ENCODE results near the gene ZNF341.

The ZNF341 gene

GRCh38 chr20:33824852-33825251, 93.1 kb downstream of the ZNF341 start:
- no peak for DNase-seq (ENCODE audit: low read depth, low spot score)

GRCh38 chr20:33825340-33826269, 93.8 kb downstream of the ZNF341 start:
- DNase-seq (ENCODE audit: low read depth, low spot score) = no peak

GRCh38 chr20:33826270-33826897, 94.6 kb downstream of the ZNF341 start:
- peak; percentile 88 for DNase-seq (ENCODE audit: low read depth, low spot score)

- DNase-seq (ENCODE audit: low read depth, low spot score) = no peak
These were observed 95.3 kb downstream of the ZNF341 start for GRCh38 chr20:33827109-33827508.

- DNase-seq (ENCODE audit: low read depth, low spot score) = no peak
These were observed 96.0 kb downstream of the ZNF341 start for GRCh38 chr20:33827634-33828325.

GRCh38 chr20:33828326-33828844, 96.6 kb downstream of the ZNF341 start:
- DNase-seq (ENCODE audit: low read depth, low spot score) = no peak

GRCh38 chr20:33828967-33829560, 97.3 kb downstream of the ZNF341 start:
- DNase-seq (ENCODE audit: low read depth, low spot score) = no peak

GRCh38 chr20:33829636-33830035, 97.8 kb downstream of the ZNF341 start:
- no peak for DNase-seq (ENCODE audit: low read depth, low spot score)

- no peak for DNase-seq (ENCODE audit: low read depth, low spot score)
These were observed 98.6 kb downstream of the ZNF341 start for GRCh38 chr20:33830371-33830770.

- DNase-seq (ENCODE audit: low read depth, low spot score) = no peak
These were observed 100.5 kb downstream of the ZNF341 start for GRCh38 chr20:33832103-33832804.

GRCh38 chr20:33833333-33833732, 101.5 kb downstream of the ZNF341 start:
- DNase-seq (ENCODE audit: low read depth, low spot score) = no peak

GRCh38 chr20:33835615-33836172, 103.9 kb downstream of the ZNF341 start:
- DNase-seq (ENCODE audit: low read depth, low spot score) = no peak

- DNase-seq (ENCODE audit: low read depth, low spot score) = no peak
These were observed 104.5 kb downstream of the ZNF341 start for GRCh38 chr20:33836277-33836676.

- no peak for DNase-seq (ENCODE audit: low read depth, low spot score)
These were observed 105.5 kb downstream of the ZNF341 start for GRCh38 chr20:33837096-33837830.

GRCh38 chr20:33838035-33838864, 106.5 kb downstream of the ZNF341 start:
- DNase-seq (ENCODE audit: low read depth, low spot score) = no peak

- no peak for DNase-seq (ENCODE audit: low read depth, low spot score)
These were observed 107.8 kb downstream of the ZNF341 start for GRCh38 chr20:33839591-33839990.

GRCh38 chr20:33840160-33840559, 108.4 kb downstream of the ZNF341 start:
- no peak for DNase-seq (ENCODE audit: low read depth, low spot score)

- DNase-seq (ENCODE audit: low read depth, low spot score) = no peak
These were observed 109.1 kb downstream of the ZNF341 start for GRCh38 chr20:33840759-33841435.

- DNase-seq (ENCODE audit: low read depth, low spot score) = no peak
These were observed 109.6 kb downstream of the ZNF341 start for GRCh38 chr20:33841436-33841799.
